ENCODE measurements around the gene CLIC4. TPM values are rescaled to one million over a fixed set of nuclear protein-coding genes. Genes with fewer than 3 reads are reported as not detected.
A peak's percentile ranks its signal among the peaks of the same experiment; 100 is the strongest.
"Not testable (repeated sequence)": the region's sequence is repeated elsewhere in the genome, so short reads cannot be mapped to it uniquely, and the experiment has no call there.

Gene CLIC4
- total RNA-seq, 1 experiment from 2014 or later: 217 TPM

DNA sequence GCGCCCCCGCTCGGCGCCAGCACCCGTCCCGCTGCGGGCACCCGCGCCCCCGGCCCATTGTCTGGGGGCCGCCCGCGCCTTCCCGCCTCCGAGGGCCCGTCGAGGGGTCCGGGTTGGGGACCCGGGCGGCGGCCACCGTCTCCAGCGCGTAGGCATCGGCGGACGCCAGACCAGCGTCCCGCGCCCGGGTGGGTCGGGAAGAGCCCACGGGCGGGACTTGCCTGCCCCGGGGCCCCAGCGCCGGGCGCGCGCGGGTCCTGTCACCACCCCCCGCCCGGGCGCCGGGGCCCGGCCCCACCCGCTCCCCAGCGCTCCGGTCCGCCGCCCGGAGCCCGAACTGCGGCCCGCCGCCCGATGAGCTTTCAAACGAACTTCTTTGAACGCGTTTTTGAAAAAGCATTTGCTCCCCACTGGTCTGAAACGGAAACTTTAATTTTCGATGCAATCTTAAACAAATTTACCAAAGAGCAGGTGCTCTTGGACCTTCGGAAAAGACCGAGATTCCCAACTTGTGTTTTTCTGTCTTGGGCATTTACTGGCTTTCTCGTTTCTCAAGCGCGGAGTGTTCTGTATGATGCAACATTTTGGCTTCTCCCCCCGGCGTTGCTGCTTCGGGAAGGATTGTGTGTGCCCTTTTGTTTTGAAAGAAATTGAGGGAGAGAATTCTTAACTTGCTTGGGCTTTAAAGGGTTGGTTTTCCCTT is 615 bp downstream of the CLIC4 start:
- peak; percentile 37 for DNase-seq (ENCODE audit: low spot score)

DNA sequence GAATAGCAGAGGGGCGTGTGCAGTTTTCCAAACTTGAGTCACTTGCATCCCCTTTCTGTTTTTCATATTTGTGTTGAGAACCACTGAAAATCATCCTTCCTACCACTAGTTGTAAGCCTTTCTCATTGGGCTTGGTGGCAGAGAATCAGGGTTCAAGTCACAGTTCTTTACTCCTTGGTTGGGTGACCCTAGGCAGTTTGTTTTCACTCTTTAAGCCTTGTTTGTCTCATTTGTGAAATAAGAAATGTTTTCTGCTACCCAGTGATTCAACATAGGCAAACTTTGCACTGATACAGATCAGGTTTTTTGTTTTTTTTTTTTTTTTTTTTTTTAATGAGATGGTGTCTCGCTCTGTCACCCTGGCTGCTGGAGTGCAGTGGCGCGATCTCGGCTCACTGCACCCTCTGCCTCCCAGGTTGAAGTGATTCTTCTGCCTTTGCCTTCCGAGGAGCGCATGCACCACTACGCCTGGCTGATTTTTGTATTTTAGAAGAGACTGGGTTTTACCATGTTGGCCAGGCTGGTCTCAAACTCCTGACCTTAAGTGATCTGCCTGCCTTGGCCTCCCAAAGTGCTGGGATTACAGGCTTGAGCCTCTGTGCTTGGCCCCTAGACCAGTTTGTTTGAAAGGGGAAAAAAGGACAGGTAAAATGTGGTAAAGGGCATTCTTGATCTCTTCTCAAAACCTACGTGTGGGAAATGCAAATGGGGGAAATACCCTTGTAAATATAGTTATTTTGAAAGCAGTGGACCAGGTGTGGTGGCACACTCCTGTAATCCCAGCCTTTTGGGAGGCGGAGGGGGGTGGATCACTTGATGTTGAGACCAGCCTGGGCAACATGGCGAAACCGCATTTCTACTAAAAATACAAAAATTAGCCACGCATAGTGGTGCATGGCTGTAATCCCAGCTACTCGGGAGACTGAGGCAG is 3.2 kb downstream of the CLIC4 start:
- no peak for DNase-seq (ENCODE audit: low spot score)

DNA sequence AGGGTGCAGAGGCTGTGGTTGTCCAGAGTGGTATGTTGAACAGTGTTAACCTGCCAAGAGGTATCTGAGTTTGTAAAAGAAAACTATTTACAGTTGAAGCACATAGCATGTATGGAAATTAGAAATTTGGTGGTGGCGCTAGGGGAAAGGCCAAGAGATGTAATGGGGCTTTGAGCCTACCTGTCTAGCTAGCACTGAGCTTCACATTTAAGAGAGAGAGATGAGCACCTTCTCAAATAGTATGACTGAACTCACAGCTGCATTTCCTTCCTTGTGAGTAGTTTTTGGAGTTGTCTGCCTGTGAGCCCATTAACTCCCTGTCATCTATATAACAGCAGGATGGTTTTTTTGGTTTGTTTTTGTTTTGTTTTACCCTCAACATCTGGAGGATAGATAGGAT is 4.0 kb downstream of the CLIC4 start:
- no peak for DNase-seq (ENCODE audit: low spot score)

DNA sequence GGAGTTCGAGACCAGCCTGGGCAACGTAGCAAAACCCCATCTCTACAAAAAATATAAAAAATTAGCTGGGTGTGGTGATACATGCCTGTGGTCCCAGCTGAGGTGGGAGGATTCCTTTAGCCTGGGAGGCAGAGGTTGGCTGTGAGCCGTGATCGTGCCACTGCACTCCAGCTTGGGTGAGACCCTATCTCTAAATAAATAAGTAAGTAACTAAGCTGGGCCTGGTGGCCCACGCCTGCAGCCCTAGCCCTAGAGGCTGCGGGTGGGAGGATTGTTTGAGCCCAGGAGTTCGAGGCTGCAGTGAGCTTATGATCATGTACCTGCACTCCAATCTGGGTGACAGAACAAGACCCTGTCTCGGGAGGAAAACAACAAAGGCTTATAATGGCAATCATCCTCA is 4.6 kb downstream of the CLIC4 start:
- DNase-seq (ENCODE audit: low spot score): no peak

DNA sequence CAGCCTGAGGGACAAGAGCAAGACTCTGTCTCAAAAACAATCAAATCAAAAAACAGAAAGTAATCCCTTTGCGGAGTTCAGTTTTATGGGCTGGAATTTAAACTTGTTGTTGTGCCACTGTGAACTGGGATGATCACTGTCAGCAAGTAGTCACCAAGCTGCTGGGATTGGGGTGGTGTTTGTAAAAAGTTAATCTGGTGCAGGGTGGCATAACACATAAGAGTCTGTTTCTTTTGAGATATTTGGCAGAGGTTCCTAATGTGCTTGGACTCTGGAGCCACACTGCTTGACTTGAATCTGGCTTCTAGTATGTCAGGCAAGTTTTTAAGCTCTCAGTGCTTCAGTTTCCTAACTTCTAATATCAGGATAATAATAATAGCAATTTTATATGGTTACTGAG is 6.6 kb downstream of the CLIC4 start:
- no peak for DNase-seq (ENCODE audit: low spot score)

DNA sequence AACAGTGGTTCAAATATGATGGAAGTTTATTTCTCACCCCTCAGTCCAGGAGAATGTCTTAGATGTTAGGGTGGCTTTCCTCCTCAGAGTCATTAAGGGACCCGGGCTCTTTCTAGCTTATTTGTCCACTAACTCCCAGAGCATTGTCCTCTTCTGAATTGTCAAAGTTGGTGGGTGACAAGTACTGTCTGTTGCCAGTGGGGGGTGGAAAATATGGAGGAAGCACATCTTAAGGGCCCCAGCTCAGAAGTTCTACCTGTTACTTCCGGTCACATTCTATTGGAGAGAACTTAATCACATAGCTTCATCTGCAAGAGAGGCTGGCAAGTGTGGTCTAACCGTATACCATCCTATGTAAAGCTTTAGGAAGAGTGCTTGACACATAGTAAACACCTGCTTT is 7.1 kb downstream of the CLIC4 start:
- no peak for DNase-seq (ENCODE audit: low spot score)

DNA sequence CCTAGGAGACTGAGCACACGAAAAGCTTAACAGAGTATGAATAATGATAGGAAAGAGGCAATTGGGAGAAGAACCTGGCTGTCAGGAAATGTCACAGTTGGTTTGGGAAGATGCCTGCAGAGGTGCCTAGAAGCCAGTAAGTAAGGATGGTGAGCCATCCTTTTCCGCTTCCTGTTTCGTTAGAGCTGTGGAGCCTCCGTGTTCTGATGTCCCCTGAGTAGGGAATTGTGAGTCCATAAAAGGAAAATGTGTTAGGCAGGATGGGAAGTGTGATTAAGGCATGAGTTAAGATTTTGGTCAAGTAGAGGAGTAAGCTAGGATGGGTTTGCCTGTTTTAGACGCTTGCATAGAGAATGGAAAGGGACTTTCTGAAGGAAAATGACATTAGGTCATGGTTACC is 9.0 kb downstream of the CLIC4 start:
- no peak for DNase-seq (ENCODE audit: low spot score)

DNA sequence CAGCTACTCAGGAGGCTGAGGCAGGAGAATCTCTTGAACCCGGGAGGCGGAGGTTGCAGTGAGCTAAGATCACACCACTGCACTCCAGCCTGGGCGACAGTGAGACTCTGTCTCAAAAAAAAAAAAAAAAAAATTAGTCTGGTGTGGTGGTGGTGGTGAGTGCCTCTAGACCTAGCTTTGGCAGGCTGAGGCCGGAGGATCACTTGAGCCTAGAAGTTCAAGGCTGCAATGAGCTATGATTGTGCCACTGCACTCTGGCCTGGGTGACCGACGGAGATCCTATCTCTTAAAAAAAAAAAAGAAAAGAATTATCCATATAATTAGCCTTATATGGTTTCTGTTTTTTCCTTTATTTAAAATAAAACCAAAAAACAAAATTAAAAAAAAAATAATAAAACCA is 10.1 kb downstream of the CLIC4 start:
- DNase-seq (ENCODE audit: low spot score): not testable (repeated sequence)

DNA sequence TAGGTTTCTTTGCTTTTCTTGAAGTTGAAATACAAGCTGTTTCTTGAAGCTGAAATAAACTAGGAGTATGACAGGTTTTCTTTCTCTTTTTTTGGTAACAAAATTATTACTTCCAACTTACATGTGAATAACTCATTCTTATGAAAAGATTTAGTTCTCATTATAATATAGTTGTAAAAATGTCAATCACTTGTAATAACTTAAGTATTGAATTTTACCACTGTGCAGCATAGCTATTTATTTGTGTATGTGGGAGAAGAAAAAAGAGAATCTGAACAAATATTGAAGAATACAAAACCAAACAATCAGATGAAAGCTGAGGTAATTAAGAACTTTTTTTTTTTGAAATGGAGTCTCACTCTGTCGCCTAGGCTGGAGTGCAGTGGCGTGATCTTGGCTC is 11.1 kb downstream of the CLIC4 start:
- no peak for DNase-seq (ENCODE audit: low spot score)

DNA sequence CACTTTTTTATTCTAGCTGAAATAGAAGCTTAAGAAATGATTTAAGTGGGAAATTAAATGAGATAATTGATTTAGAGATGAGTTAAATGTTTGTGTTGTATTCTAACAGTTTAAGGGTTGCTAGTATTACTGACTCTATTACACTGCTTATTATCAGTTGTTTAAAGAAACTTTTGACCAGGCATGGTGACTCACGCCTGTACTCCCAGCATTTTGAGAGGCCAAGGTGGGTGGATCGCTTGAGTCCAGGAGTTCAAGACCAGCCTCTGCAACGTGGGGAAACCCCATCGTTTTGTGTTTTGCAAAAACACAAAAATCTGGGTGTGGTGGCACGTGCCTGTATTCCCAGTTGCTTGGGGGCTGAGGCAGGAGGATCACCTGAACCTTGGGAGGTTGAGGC is 14.2 kb downstream of the CLIC4 start:
- no peak for DNase-seq (ENCODE audit: low spot score)

DNA sequence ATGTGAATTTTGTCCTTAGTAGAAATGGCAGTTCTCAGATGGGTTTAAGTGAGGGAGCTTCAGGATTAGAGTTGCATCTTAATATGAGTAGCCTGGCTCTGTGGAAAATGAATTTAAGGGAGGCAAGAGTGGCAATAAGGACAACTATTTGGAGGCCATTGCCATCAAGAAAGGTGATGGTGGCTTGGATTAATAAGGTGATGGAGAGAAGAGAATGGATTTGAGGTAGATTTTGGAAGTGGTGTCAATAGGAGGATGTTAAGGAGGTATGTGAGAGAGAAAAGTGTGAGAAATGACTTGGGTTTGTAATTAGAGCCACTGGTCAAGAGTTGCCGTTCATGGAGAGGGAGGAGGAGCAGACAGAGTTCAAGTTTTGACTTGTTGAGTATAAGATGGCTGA is 16.3 kb downstream of the CLIC4 start:
- no peak for DNase-seq (ENCODE audit: low spot score)

DNA sequence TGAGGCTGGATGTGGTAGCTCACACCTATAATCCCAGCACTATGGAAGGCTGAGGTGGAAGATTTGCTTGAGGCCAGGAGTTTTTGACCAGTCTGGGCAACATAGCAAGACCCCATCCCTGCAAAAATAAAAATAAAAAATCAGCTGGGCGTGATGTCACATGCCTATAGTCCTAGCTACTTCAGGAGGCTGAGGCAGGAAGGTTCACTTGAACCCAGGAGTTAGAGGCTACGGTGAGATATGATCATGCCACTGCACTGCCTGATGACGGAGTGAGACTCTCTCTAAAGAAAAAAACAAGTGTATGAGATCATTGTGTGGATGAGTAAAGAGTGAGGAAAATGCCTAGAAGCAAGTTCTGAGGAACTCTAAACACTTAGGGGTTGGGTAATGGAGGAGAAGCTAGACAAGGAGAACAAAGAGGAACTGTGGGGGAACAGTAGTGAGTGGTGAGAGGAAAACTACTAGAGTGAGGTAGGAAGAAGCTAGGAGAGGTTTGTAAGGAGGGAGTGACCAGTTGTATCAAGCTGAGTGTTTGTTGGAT is 17.0 kb downstream of the CLIC4 start:
- DNase-seq (ENCODE audit: low spot score): peak; percentile 39

DNA sequence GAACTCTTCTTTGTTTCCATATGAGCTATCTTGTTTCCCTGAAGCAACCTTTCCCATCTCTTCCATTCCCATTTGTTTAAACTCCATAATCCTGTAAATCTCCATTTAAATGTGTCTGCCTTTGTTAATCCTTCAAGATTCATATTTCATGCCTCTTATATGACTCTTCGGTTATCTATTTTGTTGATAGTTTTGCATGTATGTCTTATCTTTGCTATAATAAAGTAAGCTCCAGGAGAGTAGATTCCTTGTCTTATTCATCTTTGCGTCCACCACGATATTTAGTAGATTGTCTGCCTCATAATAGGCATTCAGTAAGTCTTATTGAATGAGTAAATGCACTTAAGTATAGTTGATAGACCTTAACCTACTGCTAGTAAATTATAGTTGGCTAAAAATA is 18.4 kb downstream of the CLIC4 start:
- DNase-seq (ENCODE audit: low spot score): no peak

DNA sequence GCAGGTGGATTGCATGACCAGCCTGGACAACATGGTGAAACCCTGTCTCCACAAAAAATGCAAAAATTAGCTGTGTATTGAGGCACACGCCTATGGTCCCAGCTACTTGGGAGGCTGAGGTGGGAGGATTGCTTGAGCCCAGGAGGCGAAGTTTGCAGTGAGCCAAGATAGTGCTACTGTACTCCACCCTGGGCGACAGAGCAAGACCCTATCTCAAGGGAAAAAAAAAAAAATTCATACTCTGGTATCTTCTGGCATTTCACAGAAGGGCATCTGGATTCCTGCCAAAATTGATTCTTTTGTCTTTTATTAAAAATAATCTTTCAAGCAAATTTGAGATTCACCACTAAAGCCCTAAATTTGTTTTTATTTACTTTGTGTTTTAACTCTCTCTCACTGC is 19.2 kb downstream of the CLIC4 start:
- DNase-seq (ENCODE audit: low spot score): no peak

DNA sequence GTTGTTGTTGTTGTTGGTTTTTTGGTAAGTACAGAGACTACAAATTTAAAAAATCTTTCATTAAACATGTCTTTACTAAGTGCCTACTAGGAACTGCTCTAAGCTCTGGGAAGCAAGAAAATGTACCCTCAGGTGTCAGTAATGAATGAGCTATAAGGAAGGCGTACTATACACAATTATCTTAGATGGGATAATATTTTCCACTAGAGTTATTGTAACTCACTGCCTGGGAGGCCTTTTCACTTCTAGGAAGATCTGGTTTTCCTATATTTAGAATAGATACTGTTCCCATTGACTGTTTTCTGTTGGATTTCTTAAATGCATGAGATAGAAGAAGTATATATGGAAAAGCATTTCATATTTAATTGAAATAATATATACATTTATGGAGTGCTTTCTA is 19.6 kb downstream of the CLIC4 start:
- DNase-seq (ENCODE audit: low spot score): no peak

DNA sequence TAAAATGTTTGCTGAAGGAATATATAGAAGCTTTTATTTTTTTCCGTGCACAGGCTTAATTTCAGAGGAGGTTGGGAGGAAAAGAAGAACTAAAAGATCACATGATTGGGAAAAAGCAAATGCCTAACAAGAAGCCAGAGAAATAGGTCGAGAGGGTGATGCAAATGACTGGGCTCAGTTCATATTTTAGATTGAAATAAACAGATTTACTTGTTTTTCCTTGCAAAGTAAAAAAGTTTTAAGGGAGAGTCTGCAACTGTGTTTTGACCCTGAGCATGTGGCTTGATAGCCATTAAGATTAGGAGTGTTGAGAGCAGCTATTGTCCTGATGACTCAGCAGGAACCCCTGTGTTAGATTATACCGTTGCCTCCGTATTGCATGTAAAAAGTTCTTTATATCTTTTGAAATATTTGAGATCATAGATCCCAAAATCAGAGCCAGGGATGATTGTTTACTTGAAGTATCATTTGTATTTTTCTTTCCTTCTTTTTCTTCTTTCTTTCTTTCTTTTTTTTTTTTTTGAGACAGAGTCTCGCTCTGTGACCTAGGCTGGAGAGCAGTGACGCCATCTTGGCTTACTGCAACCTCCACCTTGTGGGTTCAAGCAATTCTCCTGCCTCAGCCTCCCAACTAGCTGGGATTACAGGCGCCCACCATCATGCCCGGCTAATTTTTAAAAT is 20.2 kb downstream of the CLIC4 start:
- peak; percentile 45 for DNase-seq (ENCODE audit: low spot score)

DNA sequence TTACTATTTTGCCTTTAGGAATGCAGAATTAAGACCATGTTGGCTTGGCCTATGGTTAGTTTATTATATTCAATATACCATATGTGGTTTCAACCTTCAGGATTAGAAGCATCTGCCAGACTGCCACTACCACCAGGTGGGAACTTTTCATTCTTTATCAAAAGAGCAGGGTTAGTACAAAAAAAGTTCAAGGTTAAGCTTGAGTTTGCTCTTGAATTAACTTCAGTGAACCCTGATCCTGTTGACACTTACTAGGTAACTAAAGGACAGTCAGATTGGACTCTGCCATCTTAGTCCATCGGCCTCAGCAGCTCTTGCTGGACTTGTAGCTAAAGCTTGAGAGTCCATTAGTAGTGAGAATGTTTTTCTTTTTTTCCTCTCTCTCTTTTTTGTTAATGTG is 22.1 kb downstream of the CLIC4 start:
- no peak for DNase-seq (ENCODE audit: low spot score)

DNA sequence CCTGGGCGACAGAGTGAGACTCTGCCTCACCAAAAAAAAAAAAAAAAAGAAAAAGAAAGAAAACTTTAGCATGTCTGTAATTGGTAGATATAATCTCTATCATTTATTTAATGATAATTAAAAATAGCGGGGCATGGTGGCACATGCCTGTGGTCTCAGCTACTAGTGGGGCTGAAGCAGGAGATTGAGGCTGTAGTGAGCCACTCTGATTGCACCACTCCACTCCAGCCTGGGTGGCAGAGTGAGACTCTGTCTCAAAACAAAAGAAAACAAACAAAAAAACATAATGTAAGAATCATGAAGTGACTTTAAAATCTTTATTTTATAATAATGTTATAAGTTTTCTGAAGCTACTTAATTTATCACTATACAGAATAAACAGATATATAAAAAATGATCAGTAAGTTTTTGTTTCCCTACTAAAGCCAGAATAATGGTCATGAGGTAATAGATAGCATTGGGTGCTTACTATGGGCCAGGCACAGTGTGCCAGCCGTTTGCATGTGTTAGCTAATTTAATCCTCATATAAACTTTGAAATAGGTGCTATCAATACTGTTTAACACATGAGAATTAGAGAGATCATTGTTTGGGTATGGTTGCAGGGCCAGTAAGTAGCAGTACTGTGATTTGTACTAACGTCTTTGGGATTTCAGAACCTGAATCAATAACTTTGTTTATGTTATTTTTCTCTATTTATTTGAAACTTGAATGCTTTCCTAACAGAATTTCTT is 23.8 kb downstream of the CLIC4 start:
- no peak for DNase-seq (ENCODE audit: low spot score)

DNA sequence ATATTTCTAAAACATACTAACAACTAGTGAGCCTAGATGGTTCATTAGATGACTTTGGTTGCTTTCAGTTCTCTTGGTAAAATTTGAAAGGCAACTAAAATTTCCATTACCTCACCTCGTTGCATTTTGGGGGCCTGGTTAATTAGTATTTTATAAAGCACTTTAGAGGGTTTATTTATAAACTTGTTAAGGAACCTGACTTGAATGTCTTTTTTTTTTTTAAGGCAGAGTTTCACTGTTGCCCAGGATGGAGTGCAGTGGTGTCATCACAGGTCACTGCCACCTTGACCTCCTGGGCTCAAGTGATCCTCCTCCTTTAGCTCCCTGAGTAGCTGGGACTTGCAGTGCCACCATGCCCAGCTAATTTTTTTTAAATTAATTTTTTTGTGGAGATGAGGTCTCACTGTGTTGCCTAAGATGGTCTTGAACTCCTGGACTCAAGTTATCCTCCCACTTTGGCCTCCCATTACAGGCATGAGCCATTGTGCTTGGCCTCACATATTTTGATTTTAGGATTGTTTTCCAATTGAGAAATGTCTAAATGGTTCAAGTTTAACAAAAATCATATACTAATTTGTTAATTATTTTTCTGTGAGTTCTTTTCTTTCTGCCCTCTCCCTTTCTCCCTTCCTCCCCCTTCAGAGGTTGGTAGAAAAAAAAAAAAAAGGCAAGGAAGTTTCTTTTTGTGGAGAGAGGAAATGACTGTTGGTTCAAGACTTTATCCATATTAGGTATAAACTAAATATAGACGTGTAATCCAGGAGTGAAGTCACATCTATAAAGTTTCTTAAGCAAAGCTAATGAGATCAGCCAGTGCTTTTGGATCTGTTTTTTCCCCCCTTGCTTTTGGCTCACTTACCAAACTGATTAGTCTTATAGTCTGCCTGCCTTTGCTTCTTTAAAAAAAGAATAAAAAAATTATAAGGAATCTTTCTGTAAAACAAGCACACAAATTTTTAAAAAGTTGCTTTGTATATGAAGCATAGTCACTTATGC is 24.7 kb downstream of the CLIC4 start:
- DNase-seq (ENCODE audit: low spot score): peak; percentile 96

DNA sequence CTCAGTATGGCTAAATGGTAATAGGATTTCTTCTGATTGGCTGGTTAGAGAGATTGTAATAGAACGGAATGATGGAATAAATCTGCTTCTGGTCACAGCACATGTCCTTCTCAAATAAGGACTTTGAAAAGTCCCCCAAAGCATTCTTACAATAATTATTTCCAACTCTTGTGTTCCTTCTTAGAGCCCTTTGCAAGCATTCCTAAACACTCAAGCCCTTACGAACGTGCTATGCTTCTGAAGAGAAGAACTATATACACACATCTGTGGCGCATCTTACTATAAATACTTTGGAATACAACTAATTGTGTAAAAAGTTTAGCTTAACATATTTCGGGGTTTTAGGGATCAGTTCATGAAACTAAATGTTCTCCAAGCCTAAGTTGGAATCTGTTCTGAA is 25.6 kb downstream of the CLIC4 start:
- DNase-seq (ENCODE audit: low spot score): no peak

Measured in H4 (cell line).